HepG2 (cell line): ENCODE measurements around the gene RHOBTB3. TPM values are rescaled to one million over a fixed set of nuclear protein-coding genes. Genes with fewer than 3 reads are reported as not detected.

Source experiments
- ATAC-seq: fragments of 200-7000 bp; cut with Tn5 transposase; 3 replicates; pipeline ENCODE4 v1.9.1; 2020; ENCODE audit warnings: mild to moderate bottlenecking, moderate library complexity
- BruUV-seq: library from RNA; stranded (reverse); fragments of 400-500 nt; replicated peaks from 2 replicates; lab custom pipeline; 2021; lab: Mats Ljungman, UMichigan
- CTCF ChIA-PET: fragments of 300-600 bp; formaldehyde crosslinking; extraction: SDS; loops from one replicate; lab custom pipeline; 2021; ENCODE audit warnings: low total read pairs, inconsistent platforms, low intra/inter-chr PET ratio; lab: Yijun Ruan, JAX
- POLR2A ChIA-PET: fragments of 350-600 bp; sonication (Branson Sonifier 250); formaldehyde crosslinking; loops from one replicate; lab custom pipeline; 2020; ENCODE audit warnings: antibody characterized with exemption, inconsistent platforms; lab: Yijun Ruan, JAX
- DNase-seq: peaks from one replicate; pipeline ENCODE4 v3.0.0-alpha.2; 2015; ENCODE audit warnings: low spot score
- FAIRE-seq: peaks from 3 replicates; lab custom pipeline; 2011; peaks lifted over from hg19 to GRCh38; lab: Jason Lieb, UNC
- H2AFZ ChIP-seq: one replicate; pipeline ENCODE4 v1.6.1; 2011; ENCODE audit warnings: low read length, inconsistent platforms
- H3K27ac ChIP-seq: fragments of 300-600 bp; 3 replicates; pipeline ENCODE4 v1.8.0; 2011; ENCODE audit warnings: mixed run types, mild to moderate bottlenecking, mixed read lengths, low read length, inconsistent platforms; ENCODE audit not compliant: insufficient read depth; ENCODE audit errors: extremely low read length
- H3K27me3 ChIP-seq, 2 experiments: fragments of 200-600 bp in 1 of 2; 2 replicates in 1 of 2; 3 replicates in 1 of 2; pipeline versions ENCODE4 v1.6.0 to v1.8.0; 2011; ENCODE audit warnings: low read length in 2 of 2, mild to moderate bottlenecking in 2 of 2, moderate library complexity in 2 of 2, inconsistent platforms in 1 of 2; ENCODE audit not compliant: insufficient read depth in 2 of 2, control insufficient read depth in 1 of 2
- H3K36me3 ChIP-seq, 2 experiments: fragments of 200-600 bp in 1 of 2; replicated peaks in 1 of 2; 2 replicates in 1 of 2; 3 replicates in 1 of 2; pipeline versions ENCODE4 v1.5.1 to v1.8.0; 2011; ENCODE audit warnings: low read length in 2 of 2, inconsistent platforms in 1 of 2; ENCODE audit not compliant: insufficient read depth in 2 of 2, control insufficient read depth in 1 of 2
- H3K4me1 ChIP-seq: 2 replicates; pipeline ENCODE4 v1.5.1; 2012; ENCODE audit warnings: low read length, inconsistent platforms; ENCODE audit not compliant: insufficient read depth
- H3K4me2 ChIP-seq: 2 replicates; pipeline ENCODE4 v1.6.0; 2011; ENCODE audit warnings: low read depth, low read length, inconsistent platforms
- H3K4me3 ChIP-seq, 3 experiments: fragments of 200-600 bp in 1 of 3; sonication (generic), shearing (Covaris generic) in 1 of 3; replicated peaks in 1 of 3; 2 replicates each; pipeline ENCODE4 v1.5.1; 2011 to 2016; ENCODE audit warnings: low read length in 3 of 3, inconsistent platforms in 2 of 3, low read depth in 2 of 3, mild to moderate bottlenecking in 2 of 3, control low read depth in 1 of 3, mixed read lengths in 1 of 3; ENCODE audit not compliant: insufficient read depth in 1 of 3
- H3K79me2 ChIP-seq: one replicate; pipeline ENCODE4 v1.6.1; 2011; ENCODE audit warnings: low read length, inconsistent platforms; ENCODE audit not compliant: insufficient read depth
- H3K9ac ChIP-seq: 2 replicates; pipeline ENCODE4 v1.6.0; 2011; ENCODE audit warnings: mild to moderate bottlenecking, low read depth, low read length, inconsistent platforms; ENCODE audit not compliant: insufficient read depth
- H3K9me3 ChIP-seq: 2 replicates; pipeline ENCODE4 v1.5.1; 2012; ENCODE audit warnings: mild to moderate bottlenecking, low read length
- H4K20me1 ChIP-seq: 2 replicates; pipeline ENCODE4 v1.6.0; 2011; ENCODE audit warnings: inconsistent platforms, mild to moderate bottlenecking, low read length, moderate library complexity; ENCODE audit not compliant: insufficient read depth
- PRPF4 ChIP-seq: fragments of 200-400 bp; formaldehyde crosslinking; IDR thresholded peaks from 2 replicates; pipeline ENCODE4 v1.6.1; 2016; ENCODE audit warnings: low read length, low read depth; ENCODE audit not compliant: poor library complexity, severe bottlenecking
- RFX3 ChIP-seq: IDR thresholded peaks from 2 replicates; pipeline ENCODE4 v1.6.1; 2016; ENCODE audit warnings: missing biosample characterization, missing genetic modification reagents
- SALL1 ChIP-seq: sonication (generic); formaldehyde crosslinking; IDR thresholded peaks from 2 replicates; pipeline ENCODE4 v1.8.0; 2022; ENCODE audit warnings: mild to moderate bottlenecking, missing genetic modification reagents
- TCF7L2 ChIP-seq: IDR thresholded peaks from 2 replicates; pipeline ENCODE4 v1.6.1; 2011; ENCODE audit warnings: mild to moderate bottlenecking, low read depth, low read length, moderate library complexity
- ZBTB4 ChIP-seq: sonication (generic); formaldehyde crosslinking; IDR thresholded peaks from 2 replicates; pipeline ENCODE4 v1.4.0; 2020; ENCODE audit warnings: missing genetic modification reagents, mild to moderate bottlenecking, borderline replicate concordance
- WGBS: methylation state at CpG from one replicate; pipeline ENCODE4 v1.1.6; 2017; ENCODE audit warnings: low lambda C conversion rate; 5-methylcytosine and 5-hydroxymethylcytosine counted together
- in situ Hi-C: cut with HindIII; loops from 2 replicates; pipeline ENCODE4 v1.10.0; 2017; ENCODE audit warnings: low pct_unique_long_range_greater_than_20kb; ENCODE audit not compliant: extremely low pct_ligation_motif_present
- intact Hi-C: fragments of 100-400 bp; cut with micrococcal nuclease; formaldehyde crosslinking; loops from one replicate; pipeline ENCODE4 v1.10.0; 2022; ENCODE audit not compliant: unreplicated experiment
- polyA plus RNA-seq, 8 experiments: library from polyadenylated mRNA; depleted of rRNA in 3 of 8; stranded (reverse) in 7 of 8; unstranded in 1 of 8; fragments of >200 nt; fragmentation: Illumina TruSeq in 4 of 8; extraction: Trizol in 4 of 8; gene quantifications; 2 replicates each; pipeline versions ENCODE4 v1.2.1 to v1.2.3, GENCODE V29; 2011 to 2016; ENCODE audit warnings: low read depth in 4 of 8, missing spikeins in 1 of 8, mixed read lengths in 1 of 8; ENCODE audit not compliant: insufficient read depth in 1 of 8
- total RNA-seq, 5 experiments: library from RNA; depleted of rRNA; stranded (reverse); fragments of >200 nt; fragmentation: Illumina TruSeq; extraction: Trizol; gene quantifications; 2 replicates each; pipeline ENCODE4 v1.2.3, GENCODE V29; 2016; ENCODE audit warnings: low read depth in 1 of 5

Gene RHOBTB3
- total and polyA plus RNA-seq, 2 of the 13 experiments (the other 11 are each of a cell fraction or from before 2014, with no cell fraction given) = 31.6 to 35.4 TPM

GRCh38 chr5:95743877-95744276 lies 12.7 kb downstream of the RHOBTB3 start:
- no peaks in the 10 kb centered on the region for H3K79me2 ChIP-seq
- in situ Hi-C loops = no loop called here
- WGBS = 96% methylated on average over 1 of the region's 1 CpG

More at GRCh38 chr5:95743877-95744276, 12.7 kb downstream of the RHOBTB3 start:
- FAIRE-seq = no peak
- Histone ChIP-seq H3K4me3 (no peak overlapping the region), H4K20me1 (no peaks in the 10 kb centered on the region)
- TF ChIP-seq ZBTB4 (CRISPR knock-in tag) (no peak), RFX3 (no peak), PRPF4 (no peak), SALL1 (CRISPR knock-in tag) (no peak), TCF7L2 (no peak)
- TF ChIP-seq, all 625 proteins: peak for 0
- ATAC-seq = no peak
- Histone ChIP-seq H3K9me3 (no peaks in the 10 kb centered on the region), H3K27me3 (no peaks in the 10 kb centered on the region), H3K27ac (no peak overlapping the region), H3K4me2 (no peak overlapping the region), H3K4me1 (peaks cover 6% of the 10 kb centered on the region; the same call in 1 of the 2 replicates), H3K36me3 (peaks cover 2 to 16% of the 10 kb centered on the region in 2 experiments; a peak in 3 of 5 replicates), H3K9ac (no peak overlapping the region), H2AFZ (no peak overlapping the region)
- BruUV-seq = no TSS peak
- CTCF ChIA-PET = no interaction called here
- POLR2A ChIA-PET = no interaction called here
- no peak for DNase-seq
- intact Hi-C loops = no loop called here
